GM18858 (cell line): ENCODE results near the gene RABL6.

Experiments
- ATAC-seq: cut with Tn5 transposase; IDR thresholded peaks from one replicate; pipeline ENCODE4 v1.9.1; 2021; ENCODE audit not compliant: unreplicated experiment

The RABL6 gene

GRCh38 chr9:136814725-136815421, 7.1 kb downstream of the RABL6 start:
- no peak for ATAC-seq

GRCh38 chr9:136815422-136815782, 7.7 kb downstream of the RABL6 start:
- no peak for ATAC-seq

- ATAC-seq: no peak
Observed at GRCh38 chr9:136820971-136821825, 13.4 kb downstream of the RABL6 start.

DNA sequence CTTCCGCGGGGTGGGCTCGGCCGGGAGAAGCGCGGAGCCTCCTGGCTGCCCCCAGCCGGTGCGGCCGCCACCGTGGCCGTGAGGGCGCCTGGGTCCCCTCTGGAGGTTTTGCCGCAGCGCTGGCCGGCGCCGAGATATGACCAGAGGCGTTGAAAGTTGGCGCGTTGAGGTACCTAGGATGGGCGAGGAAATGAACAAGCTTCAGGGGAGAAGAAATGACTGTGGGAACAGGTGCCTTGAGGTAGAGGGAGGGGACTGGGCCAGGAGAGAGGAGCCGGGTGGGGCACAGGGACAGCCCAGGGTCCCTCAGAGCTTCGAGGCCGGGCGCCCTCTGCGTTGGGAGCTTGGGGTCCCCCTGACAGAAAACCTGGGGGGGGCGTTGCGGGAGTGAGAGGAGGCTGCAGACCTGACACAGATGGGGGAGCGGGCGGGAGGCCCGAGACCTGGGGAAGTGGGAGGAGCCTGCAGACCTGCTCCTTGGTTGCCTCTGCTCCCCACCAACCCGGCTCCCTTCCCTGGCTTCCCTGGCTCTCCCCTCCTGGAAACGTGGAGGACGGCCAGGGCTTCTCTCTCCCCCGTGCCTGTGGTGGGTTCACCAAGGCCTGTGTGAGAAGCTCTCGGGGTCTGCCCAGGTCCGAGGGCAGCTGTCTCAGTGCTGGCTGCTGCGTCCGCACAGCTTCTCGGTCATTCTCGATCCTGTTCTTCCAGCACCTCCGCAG, 14.2 kb downstream of the RABL6 start:
- ATAC-seq: no peak

GRCh38 chr9:136823136-136824046, 15.6 kb downstream of the RABL6 start:
- ATAC-seq: no peak

DNA sequence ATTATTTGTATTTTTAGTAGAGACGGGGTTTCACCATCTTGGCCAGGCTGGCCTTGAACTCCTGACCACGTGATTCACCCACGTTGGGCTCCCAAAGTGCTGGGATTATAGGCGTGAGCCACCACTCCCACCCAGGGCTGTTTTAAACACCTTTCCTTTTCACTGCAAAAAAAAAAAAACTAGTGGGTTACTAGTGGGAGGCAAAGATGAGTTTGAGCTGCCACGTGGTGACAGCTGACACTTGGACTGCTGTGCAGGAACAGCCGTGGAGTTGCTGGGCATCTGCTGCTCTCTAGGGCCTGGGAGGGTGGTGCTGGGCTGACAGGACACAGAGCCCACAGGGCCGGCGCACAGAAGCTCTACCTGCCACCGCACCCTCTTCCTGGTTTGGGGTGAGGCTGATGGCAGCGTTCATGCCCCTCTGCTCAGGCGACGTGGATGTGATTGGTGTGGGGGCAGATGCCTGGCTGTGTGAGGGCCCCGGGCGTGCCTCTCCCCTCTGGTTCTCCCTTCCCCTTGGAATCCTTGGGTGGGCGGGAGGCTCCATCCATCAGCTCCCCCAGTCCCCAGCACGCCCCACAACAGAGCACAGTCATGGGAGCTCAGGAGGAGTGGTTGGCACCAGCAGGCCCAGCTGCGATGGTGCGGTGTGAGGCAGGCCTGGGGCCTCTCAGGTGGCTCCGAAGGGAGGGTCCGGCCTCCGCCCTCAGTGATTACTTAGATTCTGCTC, 16.9 kb downstream of the RABL6 start:
- no peak for ATAC-seq

DNA sequence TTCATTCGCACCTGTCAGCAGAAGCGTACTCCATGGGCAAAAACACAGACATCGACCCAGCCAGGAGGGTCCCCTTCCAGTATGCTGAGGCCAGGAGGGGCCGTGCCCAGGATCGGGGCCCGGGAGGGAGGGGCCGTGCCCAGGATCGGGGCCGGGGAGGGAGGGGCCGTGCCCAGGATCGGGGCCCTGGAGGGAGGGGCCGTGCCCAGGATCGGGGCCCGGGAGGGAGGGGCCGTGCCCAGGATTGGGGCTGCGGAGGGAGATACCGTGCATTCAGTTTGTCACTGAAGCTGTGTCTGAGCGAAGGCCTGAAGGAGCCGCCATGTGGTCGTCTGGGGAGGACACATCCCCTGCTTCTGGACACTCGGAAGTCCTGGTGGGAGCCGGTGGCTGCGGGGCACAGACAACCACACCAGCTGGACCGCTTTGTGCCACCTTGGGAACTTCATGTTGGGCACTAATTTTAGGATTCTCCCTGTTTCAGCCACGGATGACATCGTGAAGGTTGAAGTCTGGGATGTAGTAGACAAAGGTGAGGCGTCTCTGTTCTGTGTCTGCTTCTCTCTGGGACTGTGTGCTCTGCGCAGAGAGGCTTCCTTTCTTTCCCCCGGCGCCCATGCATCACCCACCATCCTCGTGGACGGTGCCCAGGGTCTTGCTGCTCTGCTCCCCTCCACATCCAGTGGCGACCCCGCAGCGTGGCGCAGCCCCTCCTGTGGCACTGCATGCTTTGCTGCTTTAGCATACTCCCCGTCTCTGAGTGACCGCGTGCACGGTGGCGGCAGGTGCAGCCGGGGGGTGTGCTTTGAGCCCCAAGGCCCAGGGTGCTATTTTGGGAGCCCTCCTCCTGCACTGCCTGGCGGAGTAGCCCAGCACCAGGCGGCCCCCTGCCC, 17.8 kb downstream of the RABL6 start:
- ATAC-seq: no peak

GRCh38 chr9:136826188-136826541, 18.4 kb downstream of the RABL6 start:
- no peak for ATAC-seq

DNA sequence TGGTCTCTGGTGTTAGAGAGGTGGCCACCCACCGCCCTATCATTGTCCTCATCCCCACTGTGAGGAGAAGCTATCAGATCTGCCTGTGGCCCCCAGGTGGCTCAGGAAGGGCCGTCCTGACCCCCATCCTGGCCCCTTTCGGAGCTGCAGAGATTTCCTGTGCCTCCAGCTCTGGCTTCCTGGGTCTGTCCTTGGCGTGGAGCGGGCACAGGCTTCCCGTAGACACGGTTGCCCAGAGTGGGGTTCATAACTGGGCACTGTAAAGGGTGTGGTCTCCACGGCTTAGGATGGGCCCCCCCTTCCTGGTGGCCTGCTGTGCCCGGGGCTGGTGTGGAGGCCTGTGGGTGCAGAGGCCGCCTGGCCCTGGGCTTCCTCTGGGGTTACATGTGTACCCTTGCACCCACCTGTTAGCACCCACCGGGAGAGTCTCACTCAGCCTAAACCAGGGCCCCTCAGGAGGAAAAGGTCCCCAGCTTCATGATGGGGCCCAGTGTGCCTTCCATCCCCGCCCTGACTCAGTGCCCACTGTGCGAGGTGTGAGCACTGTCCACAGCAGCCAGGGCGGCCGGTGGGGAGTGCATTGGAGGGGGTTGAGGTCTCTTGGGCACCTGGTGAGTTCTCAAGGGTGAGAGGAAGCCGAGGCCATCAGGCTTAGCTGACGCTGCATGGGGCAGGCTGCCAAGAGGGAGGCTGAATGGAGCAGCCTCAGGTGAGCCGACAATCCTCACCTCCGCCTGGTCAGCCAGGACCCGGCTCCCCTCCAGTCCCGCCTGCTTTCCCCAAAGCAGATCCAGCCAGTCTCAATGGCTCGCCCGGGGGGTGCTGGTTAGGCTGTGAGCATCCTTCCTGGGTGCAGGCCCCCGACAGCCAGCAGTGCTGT, 19.2 kb downstream of the RABL6 start:
- ATAC-seq: no peak

GRCh38 chr9:136827794-136828473, 20.2 kb downstream of the RABL6 start:
- no peak for ATAC-seq

DNA sequence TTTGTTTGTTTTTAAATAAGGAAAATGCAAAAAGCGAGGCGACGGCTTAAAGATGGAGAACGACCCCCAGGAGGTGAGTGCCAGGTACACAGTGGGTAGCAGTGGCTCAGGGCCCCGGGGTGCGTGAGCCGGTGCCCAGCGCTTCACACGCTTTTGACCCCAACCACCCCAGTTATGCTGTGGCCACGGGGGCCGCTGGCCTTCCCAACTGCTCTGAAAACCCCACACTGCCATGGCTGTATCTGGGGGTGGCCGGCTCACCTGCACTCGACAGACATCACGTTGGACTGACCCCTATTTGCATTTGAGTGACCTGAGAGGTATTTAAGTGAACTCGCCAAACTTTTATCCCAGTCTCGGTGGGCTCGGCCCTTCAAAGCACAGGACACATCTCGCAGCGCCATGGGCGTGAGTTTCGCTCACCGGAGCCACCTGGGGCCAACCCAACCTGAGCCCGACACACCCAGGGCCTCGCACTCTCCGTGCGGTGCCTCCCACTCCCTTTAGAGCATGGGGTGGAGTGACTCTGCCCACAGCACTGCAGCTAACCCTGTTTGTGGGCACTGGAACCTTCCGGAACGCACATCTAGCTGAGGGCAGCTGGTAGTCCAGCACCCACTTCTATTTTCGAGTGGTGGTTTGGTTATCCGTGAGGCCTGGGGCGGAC, 20.9 kb downstream of the RABL6 start:
- no peak for ATAC-seq

DNA sequence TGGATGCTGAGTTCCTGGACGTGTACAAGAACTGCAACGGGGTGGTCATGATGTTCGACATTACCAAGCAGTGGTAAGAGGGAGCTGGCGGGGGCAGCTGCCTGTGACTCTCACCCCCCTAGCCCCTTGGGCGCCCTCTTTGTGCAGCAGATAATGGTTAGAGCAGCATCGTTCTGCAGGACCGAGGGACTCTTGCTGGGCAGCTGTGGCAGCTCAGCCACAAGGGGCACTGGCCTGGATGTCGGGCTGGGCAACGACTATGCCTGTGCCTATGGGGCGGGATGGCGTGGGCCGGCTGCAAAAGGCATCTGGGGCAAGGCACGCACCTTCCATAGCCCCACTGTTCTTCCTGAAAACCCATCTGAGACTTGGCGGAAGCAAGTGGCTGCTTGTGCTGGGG, 21.7 kb downstream of the RABL6 start:
- no peak for ATAC-seq

- no peak for ATAC-seq
Observed at GRCh38 chr9:136829981-136830885, 22.5 kb downstream of the RABL6 start.

DNA sequence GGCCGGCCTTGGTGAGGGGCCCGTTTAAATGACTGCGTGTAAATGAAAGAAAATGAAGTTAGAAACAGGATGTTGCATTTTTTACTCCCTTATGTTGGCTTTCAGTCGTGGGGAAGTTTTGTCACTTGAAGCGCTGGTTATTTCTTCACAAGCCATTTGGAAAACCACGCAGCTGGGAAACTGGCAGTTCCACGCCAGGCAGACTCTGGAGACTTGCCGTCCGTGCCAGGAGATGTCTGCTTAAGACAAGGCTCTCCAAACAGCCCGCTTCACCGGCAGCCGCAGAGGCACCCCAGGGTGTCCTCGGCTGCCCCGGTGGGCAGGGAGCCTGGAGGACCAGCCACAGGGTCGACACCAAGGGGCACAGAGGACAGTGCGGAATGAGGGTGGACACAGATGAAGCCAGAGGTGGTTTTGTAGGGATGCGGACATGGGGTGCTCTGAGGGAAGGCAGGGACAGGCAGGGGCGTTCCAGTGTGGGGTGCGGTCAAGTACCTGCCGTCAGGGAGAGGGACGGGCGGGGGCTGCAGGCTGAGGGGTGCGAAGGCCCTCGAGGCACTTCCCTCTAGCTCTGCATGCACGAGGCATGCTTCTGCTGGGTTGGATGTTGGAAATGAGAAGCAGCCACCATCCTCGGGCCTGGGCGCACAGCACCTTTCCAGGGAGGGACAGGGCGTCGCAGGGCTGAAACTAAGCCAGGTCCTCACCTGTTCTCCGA, 23.4 kb downstream of the RABL6 start:
- ATAC-seq: no peak

DNA sequence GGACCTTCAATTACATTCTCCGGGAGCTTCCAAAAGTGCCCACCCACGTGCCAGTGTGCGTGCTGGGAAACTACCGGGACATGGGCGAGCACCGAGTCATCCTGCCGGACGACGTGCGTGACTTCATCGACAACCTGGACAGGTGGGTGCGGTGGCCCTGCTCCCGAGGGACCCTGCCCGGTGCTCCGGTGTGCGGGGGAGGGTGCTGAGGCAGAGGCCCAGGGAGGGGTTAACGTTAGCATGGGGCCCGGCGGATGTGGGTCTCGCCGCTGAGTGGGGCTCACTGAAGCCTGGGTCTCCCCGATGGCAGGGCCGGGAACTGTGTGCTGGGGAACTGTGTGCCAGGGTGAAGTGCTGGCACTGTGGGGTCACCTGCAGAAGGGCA, 24.0 kb downstream of the RABL6 start:
- ATAC-seq: no peak

GRCh38 chr9:136832581-136832980, 24.8 kb downstream of the RABL6 start:
- ATAC-seq: no peak
